ENCODE data around the gene SERPINB4. TPM values are rescaled to one million over a fixed set of nuclear protein-coding genes. Genes with fewer than 3 reads are reported as not detected.

Gene SERPINB4
- total and polyA plus RNA-seq, 2 of the 8 experiments (the other 6 are each of a cell fraction or from before 2014, with no cell fraction given) = 0.32 to 0.36 TPM

DNA sequence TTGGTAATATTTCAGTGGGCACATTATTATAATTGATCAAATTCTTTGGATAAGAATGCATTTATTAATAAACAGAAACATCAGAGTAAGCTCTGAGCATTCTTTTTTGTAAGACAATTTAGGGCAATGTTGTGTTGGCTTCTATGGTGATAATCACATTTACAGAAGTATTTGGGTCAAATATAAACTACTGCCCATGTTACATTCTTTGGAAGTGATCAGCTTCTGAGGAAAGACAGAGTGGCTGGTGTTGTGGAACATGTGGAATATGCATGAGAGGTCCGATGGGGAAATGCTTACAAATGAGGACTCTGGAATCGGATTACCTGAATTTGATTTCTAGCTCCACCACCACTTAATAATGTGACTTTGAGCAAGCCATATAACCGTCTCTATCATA, 37.5 kb downstream of the SERPINB4 start:
- no peaks in the 10 kb centered on the region for H3K79me2 ChIP-seq (ENCODE audit: control insufficient read depth in 1 of 2, insufficient read depth in 2 of 2, low read length in 2 of 2)
- no peak overlapping the region for H3K4me3 ChIP-seq (ENCODE audit: extremely low read depth in 1 of 4, insufficient read depth in 2 of 4, low read depth in 3 of 4, low read length in 4 of 4)
- H3K27me3 ChIP-seq (replicated peaks in 1 of 4; ENCODE audit: control insufficient read depth in 3 of 4, extremely low read depth in 1 of 4, insufficient read depth in 3 of 4, low read length in 3 of 4) = no peaks in the 10 kb centered on the region
- no peaks in the 10 kb centered on the region for H3K36me3 ChIP-seq (ENCODE audit: control insufficient read depth in 2 of 4, insufficient read depth in 4 of 4, low read length in 3 of 4)
- H3K18ac ChIP-seq (ENCODE audit: extremely low read depth, low read length) = no peak overlapping the region
- no peak overlapping the region for H3K23ac ChIP-seq (ENCODE audit: insufficient read length)
- H4K20me1 ChIP-seq (replicated peaks in 1 of 2; ENCODE audit: control insufficient read depth in 1 of 2, insufficient read depth in 2 of 2, low read length in 2 of 2) = no peaks in the 10 kb centered on the region
- H4K5ac ChIP-seq (ENCODE audit: insufficient read length, low read depth, low read length) = no peak overlapping the region
- no peak overlapping the region for H2BK120ac ChIP-seq (replicated peaks; ENCODE audit: low read depth, low read length)
- H2BK20ac ChIP-seq (ENCODE audit: low read length) = no peak overlapping the region
- no peak overlapping the region for H4K8ac ChIP-seq (ENCODE audit: extremely low read depth, insufficient read depth, low read length)
- H3K4me1 ChIP-seq (replicated peaks in 1 of 4; ENCODE audit: control insufficient read depth in 3 of 4, insufficient read depth in 4 of 4, low read length in 3 of 4) = no peaks in the 10 kb centered on the region
- ChIA-PET CTCF (ENCODE audit: partially characterized antibody) (interaction anchor here (0.6 kb wide), 1 partner anchor 95 kb away, joined by 3 read pairs; no protein-coding TSS in a partner anchor), POLR2A (ENCODE audit: partially characterized antibody) (no interaction called here)
- H2AFZ ChIP-seq (ENCODE audit: low read length) = no peak overlapping the region
- no peaks in the 10 kb centered on the region for H3K9me3 ChIP-seq (ENCODE audit: insufficient read depth in 2 of 2, low read depth in 1 of 2, low read length in 1 of 2)
- DNase-seq (ENCODE audit: low read depth in 1 of 2, low spot score in 2 of 2) (no peak), FAIRE-seq (no peak)
- H3K4me2 ChIP-seq (ENCODE audit: insufficient read depth in 1 of 2, low read depth in 2 of 2, low read length in 2 of 2) = no peak overlapping the region
- no peak overlapping the region for H2AK5ac ChIP-seq (ENCODE audit: low read depth, low read length)
- H2BK15ac ChIP-seq (ENCODE audit: low read length) = no peak overlapping the region
- no peak overlapping the region for H3K14ac ChIP-seq (ENCODE audit: insufficient read length)
- H3K23me2 ChIP-seq (ENCODE audit: low read depth, low read length) = no peaks in the 10 kb centered on the region
- no peak overlapping the region for H3K56ac ChIP-seq (replicated peaks; ENCODE audit: insufficient read length, low read depth, low read length)
- no peaks in the 10 kb centered on the region for H3K79me1 ChIP-seq (ENCODE audit: low read depth, low read length)
- TF ChIP-seq POLR2A (IDR thresholded peaks at IDR 0.05; ENCODE audit: control extremely low read depth in 1 of 2, low read depth in 2 of 2, low read length in 2 of 2) = no peak
- no peak for TF ChIP-seq SP1 (IDR thresholded peaks at IDR 0.05; ENCODE audit: low read depth, low read length)
- TF ChIP-seq ATF3 (IDR thresholded peaks at IDR 0.05; ENCODE audit: insufficient read depth, low read depth, low read length) = no peak
- TF ChIP-seq GTF2F1 (IDR thresholded peaks at IDR 0.05; ENCODE audit: borderline replicate concordance, low read depth, low read length) = no peak
- TF ChIP-seq NANOG (IDR thresholded peaks at IDR 0.05; ENCODE audit: insufficient read depth, low read depth, low read length, poor library complexity, severe bottlenecking) = no peak
- no peak for TF ChIP-seq HDAC2 (IDR thresholded peaks at IDR 0.05; ENCODE audit: borderline replicate concordance in 1 of 2, low read depth in 2 of 2, low read length in 2 of 2)
- no peak for TF ChIP-seq CHD1 (IDR thresholded peaks at IDR 0.05; ENCODE audit: low read depth, low read length)
- no peak for TF ChIP-seq SRF (IDR thresholded peaks at IDR 0.05; ENCODE audit: low read depth, low read length)
- no peak for TF ChIP-seq TBP (IDR thresholded peaks at IDR 0.05; ENCODE audit: low read depth, low read length)
- no peak for TF ChIP-seq PHF8 (conservative IDR thresholded peaks at IDR 0.05; ENCODE audit: low read depth, low read length)
- TF ChIP-seq SP2 (IDR thresholded peaks at IDR 0.05; ENCODE audit: low read length) = no peak
- no peak overlapping the region for H3K4ac ChIP-seq (replicated peaks; ENCODE audit: insufficient read length, low read depth, low read length)
- H2BK12ac ChIP-seq (ENCODE audit: low read depth, low read length) = no peak overlapping the region
- no peak overlapping the region for H2BK5ac ChIP-seq (ENCODE audit: low read depth, low read length)
- no peak overlapping the region for H4K91ac ChIP-seq (replicated peaks; ENCODE audit: insufficient read length, low read length)
- no peak overlapping the region for H3K27ac ChIP-seq (ENCODE audit: low read depth, low read length)
- WGBS, 2 experiments (ENCODE audit: extremely low coverage in 1 of 2, insufficient coverage in 1 of 2, insufficient read length in 1 of 2, insufficient replicate concordance in 2 of 2, low coverage in 1 of 2, low lambda C conversion rate in 2 of 2, missing lambda C conversion rate in 1 of 2) = 81% methylated on average over 3 of the region's 3 CpGs; no CpG with 5 or more reads in 1 of the 2 experiments
- H3K9ac ChIP-seq (replicated peaks in 1 of 4; ENCODE audit: extremely low read depth in 1 of 4, low read depth in 3 of 4, low read length in 3 of 4) = no peak overlapping the region

Data from H1 (cell line).